Left ventricle myocardium superior (tissue), 1 donor: ENCODE measurements around the gene TNFSF8. TPM values are rescaled to one million over a fixed set of nuclear protein-coding genes. Genes with fewer than 3 reads are reported as not detected.

Experiments
- ATAC-seq: fragments of 200-7000 bp; cut with Tn5 transposase; one replicate; pipeline ENCODE4 v1.9.1; 2020; ENCODE audit warnings: mild to moderate bottlenecking, moderate library complexity
- DNase-seq: peaks from one replicate; pipeline ENCODE4 v3.0.0-alpha.2; 2020
- intact Hi-C: fragments of 100-400 bp; cut with micrococcal nuclease; formaldehyde crosslinking; loops from one replicate; pipeline ENCODE4 v1.11.0; 2022
- long read RNA-seq: library from polyadenylated mRNA; unstranded; transcript quantifications from one replicate; pipeline ENCODE4 v2.0.0, GENCODE V29; 2021
- total RNA-seq: library from RNA; stranded (reverse); fragmentation: NEBNext Ultra II Directional; extraction: Animal tissue kit (Norgen Biotek cat#: 25700); gene quantifications from one replicate; pipeline ENCODE4 v1.2.1, GENCODE V29; 2021
- donor health status: DM: no; HTN: yes; CAD: no; lungs with severe emphysema.

The TNFSF8 gene
- 0.77 TPM for total RNA-seq
- long read RNA-seq = 0 reads

DNA sequence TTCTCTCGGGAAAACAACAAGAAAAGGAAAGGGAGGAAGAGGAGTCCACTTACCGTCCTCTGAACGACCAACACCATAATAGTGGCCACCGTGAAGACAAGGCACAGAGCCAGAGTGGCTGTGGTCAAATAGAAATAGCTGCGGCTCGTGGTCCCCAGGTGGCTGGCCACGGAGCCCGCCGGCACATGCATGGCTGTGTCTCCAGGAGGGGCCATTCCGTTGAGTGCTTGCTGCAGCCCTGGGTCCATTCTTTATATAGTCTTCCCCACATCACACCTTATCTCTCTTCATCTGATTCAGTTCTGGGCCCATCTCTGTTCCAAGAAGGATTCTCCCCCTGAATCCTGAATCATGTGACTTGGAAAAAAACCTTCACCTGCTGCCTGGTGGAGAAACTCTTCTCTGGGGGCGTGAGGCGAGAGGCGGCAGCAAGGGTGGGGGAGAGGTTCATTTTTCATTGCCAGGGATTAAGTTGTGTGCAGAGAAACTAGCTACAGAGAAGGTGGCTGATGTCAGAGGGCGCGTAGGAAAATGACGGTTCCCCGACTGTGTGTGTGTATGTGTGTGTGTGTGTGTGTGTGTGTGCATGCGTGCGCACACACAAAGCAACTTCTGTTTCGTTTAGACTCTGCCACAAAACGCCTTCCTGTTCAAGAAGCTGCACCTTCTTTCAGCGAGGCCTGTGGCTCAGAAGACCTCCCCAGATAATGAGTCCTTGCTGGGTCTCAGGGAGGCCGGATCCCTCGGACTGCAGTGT, at the start of gene TNFSF8:
Gene TNFSF8 (minus strand): TSS at position 536 of the 757 bp plus-strand sequence. CDS start 288 bp downstream, at position 248.
- DNase-seq (peak; percentile 41), ATAC-seq (peak; percentile 33)
- intact Hi-C loops = no loop called here

- intact Hi-C loops = no loop called here
- no peak for DNase-seq
Measured at GRCh38 chr9:114973216-114973615, 42.8 kb upstream of the TNFSF8 start.

GRCh38 chr9:114972510-114973136, 42.2 kb upstream of the TNFSF8 start:
- intact Hi-C loops = no loop called here
- DNase-seq (no peak), ATAC-seq (no peak)

More at GRCh38 chr9:114973216-114973615, 42.8 kb upstream of the TNFSF8 start:
- no peak for ATAC-seq

DNA sequence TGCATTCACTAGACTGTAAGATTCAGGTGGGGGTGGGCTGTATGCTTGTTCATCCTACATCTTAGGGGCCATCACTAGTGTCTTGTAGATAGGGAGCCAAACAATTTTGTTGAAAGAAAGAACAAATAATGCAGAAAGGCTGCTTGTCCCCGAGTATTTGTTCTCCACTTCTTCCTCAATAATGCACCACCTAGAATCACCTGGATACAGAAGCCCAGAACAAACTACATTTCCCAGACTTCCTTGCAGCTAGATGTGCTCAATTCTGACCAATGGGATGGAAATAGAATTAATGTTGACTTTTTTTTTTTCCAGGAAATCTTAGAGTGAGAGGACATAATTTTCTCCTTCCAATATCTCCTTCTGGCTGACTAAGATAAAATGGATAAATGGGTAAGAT, 38.9 kb upstream of the TNFSF8 start:
- ATAC-seq (no peak), DNase-seq (no peak)
- intact Hi-C loops = no loop called here

DNA sequence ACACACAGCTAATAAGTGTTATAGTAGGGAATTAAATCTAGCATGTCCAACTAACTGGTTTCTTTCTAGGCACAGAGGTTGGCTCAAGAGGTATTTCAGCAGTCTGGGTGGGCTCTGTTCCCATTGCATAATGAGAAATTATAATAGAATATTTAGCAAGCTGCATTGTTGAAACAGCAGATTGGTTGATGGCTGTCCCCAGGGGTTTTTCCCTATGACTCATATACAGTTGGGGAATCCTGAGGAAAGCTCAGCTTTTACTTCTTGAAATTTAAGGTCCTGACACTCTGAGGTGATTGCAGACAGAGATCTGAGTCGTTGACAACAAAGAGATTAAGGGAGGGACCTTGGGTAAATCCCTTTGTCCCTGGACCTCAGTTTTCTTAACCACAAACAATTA, 38.3 kb upstream of the TNFSF8 start:
- ATAC-seq = no peak
- no peak for DNase-seq
- intact Hi-C loops = no loop called here

DNA sequence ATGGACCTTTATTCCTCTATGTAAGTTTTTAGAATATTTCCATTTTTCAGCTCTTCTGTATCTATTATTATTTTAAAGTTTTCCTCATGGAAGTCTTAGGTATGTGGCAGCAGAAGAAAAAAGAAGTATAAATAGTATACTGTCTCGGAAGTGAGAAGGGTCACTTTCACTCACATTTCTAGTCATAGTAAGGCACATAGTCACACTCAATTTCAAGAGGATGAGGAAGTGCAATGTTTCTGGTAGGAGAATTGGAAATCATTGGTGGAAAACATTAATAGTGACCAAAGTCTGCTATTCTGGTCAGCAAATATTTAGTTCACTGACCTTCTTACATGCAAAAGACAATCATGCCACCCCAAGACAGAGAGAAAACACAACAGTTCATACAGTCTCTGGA, 35.2 kb upstream of the TNFSF8 start:
- intact Hi-C loops = no loop called here
- no peak for DNase-seq

DNA sequence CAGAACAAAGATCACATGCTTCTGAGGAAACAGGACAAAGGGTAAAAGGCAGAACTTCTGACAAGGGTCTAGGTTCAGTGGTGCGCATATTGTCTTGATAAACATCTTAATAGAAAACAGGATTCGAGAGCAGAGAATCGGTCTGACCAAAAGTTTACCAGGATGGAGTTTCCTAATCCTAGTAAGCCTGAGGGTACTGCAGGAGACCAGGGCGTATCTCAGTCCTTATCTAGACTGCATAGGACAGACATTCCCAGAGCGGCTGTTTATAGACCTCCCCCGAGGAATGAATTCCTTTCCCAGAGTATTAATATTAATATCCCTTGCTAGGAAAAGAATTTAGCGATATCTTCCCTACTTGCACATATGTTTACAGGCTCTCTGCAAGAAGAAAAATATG, 32.4 kb upstream of the TNFSF8 start:
- intact Hi-C loops = no loop called here
- ATAC-seq (no peak), DNase-seq (no peak)

More for the DNA sequence above, 35.2 kb upstream of the TNFSF8 start:
- ATAC-seq = no peak

DNA sequence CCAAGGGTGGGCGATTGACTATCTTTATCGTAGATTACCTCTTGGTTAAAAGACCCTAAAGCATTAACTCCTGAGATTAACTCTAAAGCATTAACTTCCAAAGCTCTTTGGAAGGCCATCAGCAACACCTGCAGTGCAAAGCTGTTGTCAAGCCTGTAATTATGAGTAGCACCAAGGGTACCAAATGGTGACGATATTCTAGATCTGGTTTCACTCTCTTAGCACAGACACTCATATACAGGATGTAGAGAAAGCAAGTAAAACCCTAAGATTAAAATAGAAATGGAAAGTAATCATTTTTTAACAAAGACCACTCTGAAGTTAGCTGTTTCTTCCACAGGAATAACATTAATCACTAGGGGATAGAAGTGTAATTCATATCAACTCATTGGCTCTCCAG, 29.9 kb upstream of the TNFSF8 start:
- ATAC-seq (no peak), DNase-seq (no peak)
- intact Hi-C loops = no loop called here

DNA sequence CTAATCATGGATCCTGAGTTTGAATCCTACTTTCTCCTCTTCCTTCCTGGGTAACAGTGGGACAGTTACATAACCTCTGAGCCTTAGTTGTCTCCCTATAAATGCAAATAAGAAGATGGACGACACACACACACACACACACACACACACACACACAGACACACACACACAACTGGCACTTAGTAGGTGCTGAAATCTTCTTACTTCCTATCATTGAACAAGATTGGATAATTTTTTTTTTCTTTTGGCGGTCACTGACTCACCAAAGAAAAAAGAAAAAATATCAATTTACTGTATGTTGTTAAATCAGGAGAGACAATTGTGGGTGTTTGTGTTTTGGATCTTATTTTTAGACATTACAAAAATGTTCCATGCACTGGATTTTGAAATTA, 28.4 kb upstream of the TNFSF8 start:
- DNase-seq = no peak
- intact Hi-C loops = no loop called here
- ATAC-seq = no peak

- ATAC-seq = peak; percentile 75
- intact Hi-C loops = no loop called here
- DNase-seq = peak; percentile 47
Measured at GRCh38 chr9:114958021-114958843, 27.8 kb upstream of the TNFSF8 start.

DNA sequence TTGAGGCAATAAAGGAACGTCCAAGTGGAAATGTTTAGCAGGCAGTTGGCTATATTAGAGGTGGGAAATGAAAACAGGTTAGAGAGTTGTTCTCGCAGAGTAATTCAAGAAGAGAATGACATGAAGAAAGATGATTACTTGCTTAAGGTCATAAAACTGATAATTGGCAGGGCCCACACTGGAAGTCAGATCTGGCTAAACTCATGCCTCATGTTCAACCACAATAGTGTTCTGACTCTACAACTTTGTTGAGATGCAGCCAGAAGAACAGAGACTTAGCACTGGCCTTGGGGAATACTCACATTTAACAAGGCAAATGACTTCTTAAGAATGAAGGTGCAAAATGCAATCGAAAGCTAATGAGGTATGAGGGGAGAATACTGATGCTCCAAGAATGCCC, 27.2 kb upstream of the TNFSF8 start:
- ATAC-seq = no peak
- intact Hi-C loops = no loop called here
- no peak for DNase-seq

GRCh38 chr9:114954956-114955582, 24.7 kb upstream of the TNFSF8 start:
- ATAC-seq (no peak), DNase-seq (no peak)
- intact Hi-C loops = no loop called here

DNA sequence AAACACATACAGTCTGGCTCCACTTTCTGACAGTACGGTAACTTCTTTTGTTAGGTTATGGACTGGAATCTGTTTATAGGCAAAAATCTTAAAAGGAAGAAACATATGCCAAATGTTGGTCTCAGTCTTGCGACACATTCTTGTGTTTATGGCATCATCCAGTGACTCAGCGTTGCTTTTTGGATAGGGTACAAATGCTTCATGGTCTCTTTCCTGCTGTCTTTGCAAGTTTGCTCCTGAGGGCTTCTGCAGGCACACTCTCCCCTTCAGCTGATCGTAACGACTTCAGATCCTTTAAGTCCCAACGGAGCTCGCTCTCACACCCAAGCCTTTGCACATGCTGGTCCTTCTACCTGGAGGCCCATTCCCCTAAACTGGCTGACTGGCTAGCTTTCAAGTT, 23.6 kb upstream of the TNFSF8 start:
- intact Hi-C loops = no loop called here
- ATAC-seq (peak; percentile 88), DNase-seq (no peak)

DNA sequence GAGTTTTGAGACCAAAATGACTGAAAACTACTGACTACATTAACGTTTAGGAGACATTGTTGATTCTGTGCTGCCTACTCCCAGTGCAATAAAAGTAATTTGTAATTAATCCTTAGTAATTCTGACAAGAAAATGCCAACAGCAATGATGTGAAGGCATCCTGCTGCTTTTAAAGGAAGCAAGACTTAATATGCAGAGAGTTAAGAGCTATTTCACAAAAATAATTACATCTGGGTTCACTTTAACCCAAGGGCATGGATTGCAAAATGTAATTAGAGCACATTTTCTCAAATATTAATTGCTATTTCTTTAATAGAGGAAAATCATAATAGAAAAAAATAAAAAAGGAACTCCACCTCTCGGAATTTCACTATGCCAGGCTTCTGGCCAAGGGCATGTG, 22.7 kb upstream of the TNFSF8 start:
- intact Hi-C loops = no loop called here
- ATAC-seq (no peak), DNase-seq (no peak)

GRCh38 chr9:114950761-114951160, 20.4 kb upstream of the TNFSF8 start:
- DNase-seq = no peak
- intact Hi-C loops = no loop called here
- no peak for ATAC-seq

DNA sequence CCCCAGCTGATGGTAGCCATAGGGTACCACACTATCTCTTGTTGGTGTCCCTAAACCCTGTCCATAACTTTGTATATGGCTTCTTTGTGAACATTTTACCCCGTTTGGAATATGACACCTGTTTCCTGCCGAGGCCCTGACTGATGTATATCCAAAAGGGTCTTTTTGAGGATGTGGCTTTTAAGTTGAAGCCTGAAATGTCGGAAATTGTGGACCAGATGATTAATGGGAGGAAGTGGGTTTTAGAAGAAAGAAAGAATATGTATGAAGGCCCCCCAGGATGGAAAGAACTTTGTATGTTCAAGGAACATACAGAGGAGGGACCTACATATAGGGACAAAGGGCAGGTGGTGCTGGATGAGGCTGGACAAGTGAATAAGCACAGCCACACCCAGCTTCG, 16.7 kb upstream of the TNFSF8 start:
- DNase-seq = no peak
- no peak for ATAC-seq
- intact Hi-C loops = no loop called here

DNA sequence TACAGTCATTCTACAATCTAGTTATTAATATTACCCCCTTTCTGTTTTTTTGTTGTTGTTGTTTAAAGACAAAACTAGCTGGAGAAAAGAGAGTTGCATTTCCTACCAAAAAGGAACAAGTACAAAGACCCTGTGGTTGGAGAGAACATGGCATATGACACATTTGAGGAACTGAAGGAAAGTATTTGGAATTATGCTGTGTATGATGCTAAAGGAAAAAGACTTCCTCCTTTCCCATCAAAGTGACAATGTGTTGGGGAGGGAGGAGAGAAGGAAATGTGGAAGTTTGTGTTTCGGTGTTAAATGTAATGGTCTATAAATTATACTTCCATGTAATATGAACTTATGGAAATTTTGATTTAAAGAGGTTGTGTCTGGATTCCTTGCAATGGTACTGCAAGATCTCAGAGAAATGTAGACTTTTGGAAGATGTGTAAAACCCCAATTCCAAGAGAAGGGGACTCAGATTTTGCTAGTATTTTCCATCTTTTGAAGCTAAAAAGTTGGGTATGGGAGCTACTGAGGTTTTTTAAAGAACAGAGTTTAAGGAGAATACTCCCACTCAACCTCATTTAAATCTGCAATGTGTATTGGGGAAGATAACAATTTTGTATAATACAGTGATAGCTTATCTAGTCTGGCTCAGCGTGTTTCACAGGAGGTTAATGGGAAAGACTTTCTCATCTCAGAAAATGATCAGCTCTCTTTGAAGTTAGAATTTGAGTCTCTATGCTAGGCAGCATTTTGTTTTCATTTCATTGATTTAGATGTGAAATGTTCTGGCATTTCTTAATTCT, 15.4 kb upstream of the TNFSF8 start:
- ATAC-seq (no peak), DNase-seq (no peak)
- intact Hi-C loops = no loop called here

DNA sequence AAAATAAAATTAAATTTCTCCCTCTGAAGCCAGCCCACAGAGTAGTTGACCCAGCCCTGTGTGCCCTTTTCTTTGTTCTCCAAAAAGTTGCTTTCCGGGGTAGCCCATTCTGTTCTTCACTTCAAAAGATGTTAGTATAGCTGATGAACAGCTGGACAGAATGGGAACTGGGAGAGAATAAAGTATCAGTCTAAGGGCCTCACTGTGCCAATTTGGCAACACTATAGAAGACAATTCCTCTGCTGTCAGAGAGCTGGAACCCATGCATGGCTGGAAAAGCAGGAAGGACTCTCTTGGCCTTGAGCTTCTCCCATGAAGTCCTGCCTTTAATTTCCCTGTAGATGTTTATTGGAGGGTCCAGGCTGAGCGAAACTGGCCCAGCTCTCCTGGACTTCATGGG, 11.0 kb upstream of the TNFSF8 start:
- no peak for DNase-seq
- ATAC-seq = no peak
- intact Hi-C loops = no loop called here
